Keratinocyte (primary cell): Measurements from ENCODE around the gene SLC5A1.

Experiments used
- CTCF ChIP-seq, 3 experiments: IDR thresholded peaks in 1 of 3; conservative IDR thresholded peaks in 1 of 3; optimal IDR thresholded peaks in 1 of 3; 2 replicates in 2 of 3; 3 replicates in 1 of 3; pipeline versions ENCODE3 to v1.5.1; 2011; ENCODE audit warnings: low read length in 3 of 3, mild to moderate bottlenecking in 3 of 3, moderate library complexity in 2 of 3, control low read depth in 1 of 3, inconsistent platforms in 1 of 3; ENCODE audit not compliant: insufficient read depth in 2 of 3; ENCODE audit errors: extremely low read depth in 1 of 3
- EZH2 ChIP-seq: IDR thresholded peaks from one replicate; pipeline ENCODE4 v1.6.1; 2012; ENCODE audit warnings: inconsistent platforms, mild to moderate bottlenecking, low read length, moderate library complexity

GRCh38 chr22:32023251-32023827 lies 19.7 kb upstream of the SLC5A1 start:
- no peak for TF ChIP-seq CTCF (optimal IDR thresholded peaks at IDR 0.05 in 1 of 3, IDR thresholded peaks at IDR 0.05 in 1 of 3, conservative IDR thresholded peaks at IDR 0.05 in 1 of 3; ENCODE audit: extremely low read depth in 1 of 3, insufficient read depth in 2 of 3, low read length in 3 of 3)
- TF ChIP-seq EZH2: no peak
